ENCODE measurements around the gene RBM26.

DNA sequence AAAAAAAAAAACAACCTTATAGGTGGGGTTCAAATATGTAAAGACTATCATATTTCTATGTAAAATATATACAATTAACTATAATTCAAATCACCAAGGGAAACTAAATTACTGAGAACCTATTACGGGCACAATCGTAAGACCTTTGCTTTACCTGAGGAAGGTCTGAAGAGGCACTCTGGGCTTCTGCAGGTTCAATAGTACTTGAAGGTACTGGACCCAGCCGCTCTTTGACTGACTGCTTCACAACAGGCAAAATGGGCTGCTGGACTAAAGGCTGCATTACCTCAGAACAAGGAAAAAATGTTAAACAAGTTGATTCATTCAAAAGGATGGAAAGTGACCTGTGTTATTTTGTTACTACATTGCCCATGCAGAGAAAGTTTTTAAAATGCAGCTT, 51.8 kb downstream of the RBM26 start:
- TF ChIP-seq, protein P1, sequence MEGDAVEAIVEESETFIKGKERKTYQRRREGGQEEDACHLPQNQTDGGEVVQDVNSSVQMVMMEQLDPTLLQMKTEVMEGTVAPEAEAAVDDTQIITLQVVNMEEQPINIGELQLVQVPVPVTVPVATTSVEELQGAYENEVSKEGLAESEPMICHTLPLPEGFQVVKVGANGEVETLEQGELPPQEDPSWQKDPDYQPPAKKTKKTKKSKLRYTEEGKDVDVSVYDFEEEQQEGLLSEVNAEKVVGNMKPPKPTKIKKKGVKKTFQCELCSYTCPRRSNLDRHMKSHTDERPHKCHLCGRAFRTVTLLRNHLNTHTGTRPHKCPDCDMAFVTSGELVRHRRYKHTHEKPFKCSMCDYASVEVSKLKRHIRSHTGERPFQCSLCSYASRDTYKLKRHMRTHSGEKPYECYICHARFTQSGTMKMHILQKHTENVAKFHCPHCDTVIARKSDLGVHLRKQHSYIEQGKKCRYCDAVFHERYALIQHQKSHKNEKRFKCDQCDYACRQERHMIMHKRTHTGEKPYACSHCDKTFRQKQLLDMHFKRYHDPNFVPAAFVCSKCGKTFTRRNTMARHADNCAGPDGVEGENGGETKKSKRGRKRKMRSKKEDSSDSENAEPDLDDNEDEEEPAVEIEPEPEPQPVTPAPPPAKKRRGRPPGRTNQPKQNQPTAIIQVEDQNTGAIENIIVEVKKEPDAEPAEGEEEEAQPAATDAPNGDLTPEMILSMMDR (IDR thresholded peaks at IDR 0.05; ENCODE audit: poor library complexity, severe bottlenecking) = no peak
- TF ChIP-seq EP300 (conservative IDR thresholded peaks at IDR 0.05; ENCODE audit: poor library complexity, severe bottlenecking) = no peak
- no peak for TF ChIP-seq TAF1 (IDR thresholded peaks at IDR 0.05; ENCODE audit: low read depth)
- no peak for TF ChIP-seq EZH2 (IDR thresholded peaks at IDR 0.05; ENCODE audit: borderline replicate concordance, insufficient read depth, low read length, poor library complexity, severe bottlenecking)
- TF ChIP-seq, protein P2, sequence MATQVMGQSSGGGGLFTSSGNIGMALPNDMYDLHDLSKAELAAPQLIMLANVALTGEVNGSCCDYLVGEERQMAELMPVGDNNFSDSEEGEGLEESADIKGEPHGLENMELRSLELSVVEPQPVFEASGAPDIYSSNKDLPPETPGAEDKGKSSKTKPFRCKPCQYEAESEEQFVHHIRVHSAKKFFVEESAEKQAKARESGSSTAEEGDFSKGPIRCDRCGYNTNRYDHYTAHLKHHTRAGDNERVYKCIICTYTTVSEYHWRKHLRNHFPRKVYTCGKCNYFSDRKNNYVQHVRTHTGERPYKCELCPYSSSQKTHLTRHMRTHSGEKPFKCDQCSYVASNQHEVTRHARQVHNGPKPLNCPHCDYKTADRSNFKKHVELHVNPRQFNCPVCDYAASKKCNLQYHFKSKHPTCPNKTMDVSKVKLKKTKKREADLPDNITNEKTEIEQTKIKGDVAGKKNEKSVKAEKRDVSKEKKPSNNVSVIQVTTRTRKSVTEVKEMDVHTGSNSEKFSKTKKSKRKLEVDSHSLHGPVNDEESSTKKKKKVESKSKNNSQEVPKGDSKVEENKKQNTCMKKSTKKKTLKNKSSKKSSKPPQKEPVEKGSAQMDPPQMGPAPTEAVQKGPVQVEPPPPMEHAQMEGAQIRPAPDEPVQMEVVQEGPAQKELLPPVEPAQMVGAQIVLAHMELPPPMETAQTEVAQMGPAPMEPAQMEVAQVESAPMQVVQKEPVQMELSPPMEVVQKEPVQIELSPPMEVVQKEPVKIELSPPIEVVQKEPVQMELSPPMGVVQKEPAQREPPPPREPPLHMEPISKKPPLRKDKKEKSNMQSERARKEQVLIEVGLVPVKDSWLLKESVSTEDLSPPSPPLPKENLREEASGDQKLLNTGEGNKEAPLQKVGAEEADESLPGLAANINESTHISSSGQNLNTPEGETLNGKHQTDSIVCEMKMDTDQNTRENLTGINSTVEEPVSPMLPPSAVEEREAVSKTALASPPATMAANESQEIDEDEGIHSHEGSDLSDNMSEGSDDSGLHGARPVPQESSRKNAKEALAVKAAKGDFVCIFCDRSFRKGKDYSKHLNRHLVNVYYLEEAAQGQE (IDR thresholded peaks at IDR 0.05; ENCODE audit: borderline replicate concordance) = no peak
- TF ChIP-seq SMC3 (conservative IDR thresholded peaks at IDR 0.05; ENCODE audit: poor library complexity) = no peak
- TF ChIP-seq RAD21 (conservative IDR thresholded peaks at IDR 0.05) = no peak
- no peak for TF ChIP-seq POLR2AphosphoS5 (IDR thresholded peaks at IDR 0.05)
- no peak for TF ChIP-seq MXI1 (conservative IDR thresholded peaks at IDR 0.05; ENCODE audit: poor library complexity, severe bottlenecking)

All from neural cell (in vitro differentiated cells).